HL-60 (cell line): ENCODE data around the gene FHAD1.

Experiments
- DNase-seq, 2 experiments: peaks; one replicate each; pipeline ENCODE4 v3.0.0-alpha.2; 2010 to 2020; ENCODE audit warnings: low read depth in 1 of 2, low spot score in 1 of 2
- H3K27ac ChIP-seq: fragments of 250-450 bp; sonication (Bioruptor Pico); replicated peaks from 2 replicates; pipeline ENCODE4 v1.5.1; 2020; ENCODE audit warnings: mild to moderate bottlenecking, moderate library complexity
- H3K27me3 ChIP-seq: fragments of 250-450 bp; sonication (Bioruptor Pico); 2 replicates; pipeline ENCODE4 v1.5.1; 2021; ENCODE audit warnings: mild to moderate bottlenecking, moderate library complexity; ENCODE audit not compliant: insufficient read depth, poor library complexity, severe bottlenecking
- H3K4me3 ChIP-seq: replicated peaks from 2 replicates; pipeline ENCODE4 v1.5.1; 2011; ENCODE audit warnings: mild to moderate bottlenecking, control low read depth, low read length; ENCODE audit not compliant: insufficient read depth
- CTCF ChIP-seq: IDR thresholded peaks from one replicate; pipeline ENCODE4 v1.5.1; 2011; ENCODE audit warnings: low read length, control low read depth, inconsistent platforms; ENCODE audit not compliant: insufficient read depth
- GABPA ChIP-seq: IDR thresholded peaks from 2 replicates; pipeline ENCODE4 v1.6.1; 2012; ENCODE audit warnings: low read depth
- POLR2AphosphoS5 ChIP-seq: IDR thresholded peaks from 2 replicates; pipeline ENCODE4 v1.6.1; 2012; ENCODE audit warnings: low read depth
- REST ChIP-seq: IDR thresholded peaks from 2 replicates; pipeline ENCODE4 v1.6.1; 2012; ENCODE audit warnings: low read depth; ENCODE audit not compliant: insufficient replicate concordance
- SPI1 ChIP-seq: IDR thresholded peaks from 2 replicates; pipeline ENCODE4 v1.6.1; 2012; ENCODE audit warnings: low read depth, mild to moderate bottlenecking, borderline replicate concordance

Gene FHAD1

GRCh38 chr1:15418806-15419515 is 171.9 kb downstream of the FHAD1 start:
- H3K4me3 ChIP-seq: no peak overlapping the region
- no peaks in the 10 kb centered on the region for H3K27me3 ChIP-seq
- no peak for TF ChIP-seq GABPA
- TF ChIP-seq REST: no peak
- TF ChIP-seq CTCF: no peak
- no peak for TF ChIP-seq SPI1
- no peak for TF ChIP-seq POLR2AphosphoS5
- H3K27ac ChIP-seq: no peak overlapping the region
- no peak for DNase-seq

GRCh38 chr1:15420853-15421465 is 173.9 kb downstream of the FHAD1 start:
- no peak for DNase-seq
- TF ChIP-seq REST (no peak), SPI1 (no peak), POLR2AphosphoS5 (no peak), GABPA (no peak), CTCF (no peak)
- H3K27ac ChIP-seq: no peak overlapping the region
- no peaks in the 10 kb centered on the region for H3K27me3 ChIP-seq
- no peak overlapping the region for H3K4me3 ChIP-seq

GRCh38 chr1:15422871-15423270 is 175.8 kb downstream of the FHAD1 start:
- no peaks in the 10 kb centered on the region for H3K27me3 ChIP-seq
- TF ChIP-seq GABPA (no peak), CTCF (no peak), POLR2AphosphoS5 (no peak), SPI1 (no peak), REST (no peak)
- no peak overlapping the region for H3K27ac ChIP-seq
- no peak overlapping the region for H3K4me3 ChIP-seq
- no peak for DNase-seq
